ENCODE results near the gene CNNM3. TPM values are rescaled to one million over a fixed set of nuclear protein-coding genes. Genes with fewer than 3 reads are reported as not detected.

Gene CNNM3
- total RNA-seq, 1 donor from 2014 or later, result 29.0 TPM

DNA sequence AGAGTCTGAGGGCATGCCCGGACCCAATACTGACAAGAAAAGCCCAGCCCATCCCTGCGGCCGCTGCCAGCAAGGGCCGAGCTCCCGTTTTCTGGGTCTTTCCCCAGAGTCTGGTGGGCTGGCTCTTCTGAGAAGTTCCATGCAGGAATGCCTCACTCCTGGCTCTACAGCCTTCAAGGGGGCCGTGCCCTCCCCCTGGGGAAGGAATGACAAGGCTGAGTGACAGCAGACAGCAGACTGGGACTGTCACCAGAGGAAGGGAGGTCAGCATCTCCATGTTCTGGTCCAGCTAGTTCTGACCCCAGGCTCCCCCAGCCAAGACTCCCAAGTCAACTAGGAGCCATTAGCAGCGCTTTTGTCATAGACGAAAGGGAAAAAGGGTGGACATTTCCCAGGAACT is 66.8 kb downstream of the CNNM3 start:
- Histone ChIP-seq H3K27me3 (ENCODE audit: low read depth) (no peaks in the 10 kb centered on the region), H3K36me3 (no peaks in the 10 kb centered on the region), H3K4me3 (no peak overlapping the region), H3K4me1 (peaks cover 27% of the 10 kb centered on the region), H3K9me3 (no peaks in the 10 kb centered on the region), H3K27ac (no peak overlapping the region)
- ATAC-seq (no peak), DNase-seq (no peak)
- TF ChIP-seq, protein P1, sequence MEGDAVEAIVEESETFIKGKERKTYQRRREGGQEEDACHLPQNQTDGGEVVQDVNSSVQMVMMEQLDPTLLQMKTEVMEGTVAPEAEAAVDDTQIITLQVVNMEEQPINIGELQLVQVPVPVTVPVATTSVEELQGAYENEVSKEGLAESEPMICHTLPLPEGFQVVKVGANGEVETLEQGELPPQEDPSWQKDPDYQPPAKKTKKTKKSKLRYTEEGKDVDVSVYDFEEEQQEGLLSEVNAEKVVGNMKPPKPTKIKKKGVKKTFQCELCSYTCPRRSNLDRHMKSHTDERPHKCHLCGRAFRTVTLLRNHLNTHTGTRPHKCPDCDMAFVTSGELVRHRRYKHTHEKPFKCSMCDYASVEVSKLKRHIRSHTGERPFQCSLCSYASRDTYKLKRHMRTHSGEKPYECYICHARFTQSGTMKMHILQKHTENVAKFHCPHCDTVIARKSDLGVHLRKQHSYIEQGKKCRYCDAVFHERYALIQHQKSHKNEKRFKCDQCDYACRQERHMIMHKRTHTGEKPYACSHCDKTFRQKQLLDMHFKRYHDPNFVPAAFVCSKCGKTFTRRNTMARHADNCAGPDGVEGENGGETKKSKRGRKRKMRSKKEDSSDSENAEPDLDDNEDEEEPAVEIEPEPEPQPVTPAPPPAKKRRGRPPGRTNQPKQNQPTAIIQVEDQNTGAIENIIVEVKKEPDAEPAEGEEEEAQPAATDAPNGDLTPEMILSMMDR (IDR thresholded peaks at IDR 0.05), result no peak
- intact Hi-C loops (cut with DNase I), result no loop called here

DNA sequence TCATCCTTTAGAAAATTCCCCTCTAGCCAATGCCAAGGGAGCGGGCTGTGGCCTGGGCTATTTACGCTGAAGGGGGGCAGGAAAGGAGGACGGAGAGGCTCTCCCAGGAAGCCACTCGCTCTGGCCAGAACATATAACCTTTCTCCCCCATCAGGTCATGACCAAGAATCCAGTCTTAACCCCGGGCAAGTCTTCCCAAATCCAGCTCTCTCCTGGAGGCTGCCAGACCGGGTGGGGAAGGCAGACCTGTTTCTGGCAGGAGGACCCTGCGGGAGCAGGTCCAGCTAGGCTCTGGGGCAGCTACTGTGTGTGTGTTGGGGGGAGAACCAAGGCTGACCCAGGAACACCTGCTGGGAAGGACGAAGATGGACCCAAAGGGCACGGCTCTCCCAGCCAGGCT is 67.2 kb downstream of the CNNM3 start:
- TF ChIP-seq, protein P1 (IDR thresholded peaks at IDR 0.05), result no peak
- DNase-seq, result no peak
- no peaks in the 10 kb centered on the region for H3K36me3 ChIP-seq

More for the DNA sequence above, 67.2 kb downstream of the CNNM3 start:
- intact Hi-C loops (cut with DNase I), result no loop called here
- no peak overlapping the region for H3K4me3 ChIP-seq
- no peaks in the 10 kb centered on the region for H3K9me3 ChIP-seq
- no peak overlapping the region for H3K27ac ChIP-seq
- ATAC-seq, result no peak
- H3K27me3 ChIP-seq (ENCODE audit: low read depth), result no peaks in the 10 kb centered on the region
- H3K4me1 ChIP-seq, result peaks cover 31% of the 10 kb centered on the region

Small RNA genes within 50 kb of the gene (microRNA-seq; reads per million reads assigned to microRNA genes)
- gene MIR3127 (ENCODE audit: borderline number of aligned reads), result not detected

Other genes with a start within 250 kb of the CNNM3 start
- gene KANSL3, start 178.0 kb upstream of the CNNM3 start, total RNA-seq, result 45.0 TPM
- gene FER1L5, start 173.5 kb upstream of the CNNM3 start, total RNA-seq, result 0.44 TPM
- gene LMAN2L, start 76.2 kb upstream of the CNNM3 start, total RNA-seq, result 20.9 TPM
- 15.7 TPM for gene CNNM4, start 55.4 kb upstream of the CNNM3 start, total RNA-seq
- gene ANKRD23, start 27.8 kb downstream of the CNNM3 start, total RNA-seq, result 3.5 TPM
- gene ANKRD39, start 41.7 kb downstream of the CNNM3 start, total RNA-seq, result 9.4 TPM
- 24.3 TPM for gene SEMA4C, start 53.8 kb downstream of the CNNM3 start, total RNA-seq
- 0.38 TPM for gene FAM178B, start 170.3 kb downstream of the CNNM3 start, total RNA-seq

Measured in lower lobe of right lung (tissue), 2 donors.